Psoas muscle (tissue), 8 donors: ENCODE data around the gene MCM5. TPM values are rescaled to one million over a fixed set of nuclear protein-coding genes. Genes with fewer than 3 reads are reported as not detected.
"Not testable (repeated sequence)": the region's sequence is repeated elsewhere in the genome, so short reads cannot be mapped to it uniquely, and the experiment has no call there.

Experiments
- ATAC-seq, 4 donors: fragments of 200-7000 bp; cut with Tn5 transposase; one replicate each; pipeline ENCODE4 v1.9.1; 2020; ENCODE audit warnings: moderate library complexity in 3 of 4, mild to moderate bottlenecking in 2 of 4
- DNase-seq, 2 donors: peaks; one replicate each; pipeline ENCODE4 v3.0.0-alpha.2; 2020
- H3K27ac ChIP-seq: fragments of 200-600 bp; one replicate; pipeline ENCODE4 v1.8.0; 2022
- H3K27me3 ChIP-seq, 3 donors: fragments of 200-600 bp in 1 of 3; one replicate each; pipeline versions ENCODE4 v1.6.1 to v1.8.0; 2013 to 2022; ENCODE audit warnings: low read length in 2 of 3, mild to moderate bottlenecking in 2 of 3, moderate library complexity in 1 of 3; ENCODE audit not compliant: insufficient read depth in 3 of 3
- H3K36me3 ChIP-seq, 2 donors: fragments of 200-600 bp in 1 of 2; one replicate each; pipeline versions ENCODE4 v1.6.1 to v1.8.0; 2013 to 2022; ENCODE audit warnings: low read depth in 1 of 2, mild to moderate bottlenecking in 1 of 2, moderate library complexity in 1 of 2; ENCODE audit not compliant: insufficient read depth in 1 of 2
- H3K4me1 ChIP-seq: fragments of 200-600 bp; one replicate; pipeline ENCODE4 v1.8.0; 2022
- H3K4me3 ChIP-seq: fragments of 200-600 bp; one replicate; pipeline ENCODE4 v1.8.0; 2022; ENCODE audit warnings: mild to moderate bottlenecking
- H3K9me3 ChIP-seq: fragments of 200-600 bp; one replicate; pipeline ENCODE4 v1.8.0; 2022
- WGBS, 3 donors: extraction: QIAGEN DNeasy Blood & Tissue Kit; methylation state at CpG; one replicate each; pipeline versions ENCODE4 v1.1.6 to v1.1.7; 2013; 5-methylcytosine and 5-hydroxymethylcytosine counted together
- intact Hi-C, 2 donors: fragments of 100-400 bp; cut with DNase I; formaldehyde crosslinking; loops; one replicate each; pipeline versions ENCODE4 v1.11.0 to v1.14.2; 2022
- polyA plus RNA-seq, 3 donors: library from polyadenylated mRNA; stranded (reverse); fragments of 200-250 nt; gene quantifications; one replicate each; pipeline ENCODE4 v1.2.3, GENCODE V29; 2013
- total RNA-seq, 4 donors: library from RNA; stranded (reverse); fragmentation: NEBNext Ultra II Directional in 2 of 4; extraction: Animal tissue kit (Norgen Biotek cat#: 25700) in 2 of 4; gene quantifications; one replicate each; pipeline versions ENCODE4 v1.2.1 to v1.2.4, GENCODE V29; 2021 to 2023
- TF ChIP-seq, protein P1 (sequence below): fragments of 200-600 bp; IDR thresholded peaks from one replicate; pipeline ENCODE4 v1.8.0; 2022; ENCODE audit warnings: antibody characterized with exemption
- donor health status: healthy with polysubstance abuse.
- donor health status: DM: no; HTN: no; CAD: no; lungs with moderate emphysema.
- donor health status: Bipolar disorder and iron deficiency.
- donor health status: healthy.
- donor health status: DM: yes; HTN: yes; CAD: no.
- donor health status: DM: no; HTN: no; CAD: no.
- donor health status: DM: no; HTN: no; CAD: no.
- donor health status: DM: yes; HTN: yes; CAD: no.

The MCM5 gene
- total and polyA plus RNA-seq, 7 donors = 6.4 to 13.6 (median 9.1) TPM

DNA sequence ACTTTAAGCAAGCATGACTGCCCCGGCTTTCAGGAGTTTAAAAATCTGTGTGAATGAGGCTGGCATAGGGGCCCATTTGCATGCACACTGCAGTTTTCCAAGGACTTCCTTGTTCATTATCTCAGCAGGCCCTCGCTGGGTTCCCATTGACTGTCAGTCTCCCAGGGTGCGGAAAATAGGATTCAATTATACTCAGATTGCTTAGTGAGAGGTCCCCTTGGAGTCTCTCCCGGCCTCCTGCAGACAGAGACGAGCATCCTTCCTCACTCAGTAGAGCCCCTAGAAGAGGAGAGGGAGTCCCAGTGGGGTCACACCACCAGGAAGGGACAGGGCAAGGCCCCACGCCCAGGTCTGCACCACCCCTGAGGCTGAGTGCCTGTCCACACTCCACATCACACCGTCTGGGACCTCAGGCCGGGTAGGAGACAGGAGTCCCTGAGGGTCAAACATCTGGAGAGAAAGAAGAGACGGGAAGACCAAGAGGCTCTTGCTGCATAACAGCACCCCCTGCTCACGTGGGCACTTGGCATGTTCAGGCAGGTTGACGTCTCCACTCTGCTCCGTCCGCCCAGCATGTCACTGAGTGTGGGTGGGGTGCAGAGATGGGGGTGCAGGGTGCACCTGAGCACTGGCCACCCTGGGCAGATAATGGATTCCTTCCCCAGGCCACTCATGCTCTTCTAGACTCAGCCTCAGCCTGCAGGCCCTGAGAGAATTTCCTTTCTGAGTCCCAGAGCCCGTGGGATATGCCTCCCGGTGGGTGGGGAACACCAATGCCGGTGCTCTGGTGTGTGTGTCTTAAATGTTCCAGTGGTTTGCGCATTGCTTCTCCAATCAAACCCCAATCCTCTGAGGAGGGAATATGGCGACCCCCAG, 58.8 kb downstream of the MCM5 start:
- Histone ChIP-seq H3K9me3 (no peaks in the 10 kb centered on the region), H3K36me3 (no peaks in the 10 kb centered on the region), H3K4me3 (no peak overlapping the region), H3K27ac (no peak overlapping the region), H3K27me3 (no peaks in the 10 kb centered on the region), H3K4me1 (no peaks in the 10 kb centered on the region)
- TF ChIP-seq, protein P1, sequence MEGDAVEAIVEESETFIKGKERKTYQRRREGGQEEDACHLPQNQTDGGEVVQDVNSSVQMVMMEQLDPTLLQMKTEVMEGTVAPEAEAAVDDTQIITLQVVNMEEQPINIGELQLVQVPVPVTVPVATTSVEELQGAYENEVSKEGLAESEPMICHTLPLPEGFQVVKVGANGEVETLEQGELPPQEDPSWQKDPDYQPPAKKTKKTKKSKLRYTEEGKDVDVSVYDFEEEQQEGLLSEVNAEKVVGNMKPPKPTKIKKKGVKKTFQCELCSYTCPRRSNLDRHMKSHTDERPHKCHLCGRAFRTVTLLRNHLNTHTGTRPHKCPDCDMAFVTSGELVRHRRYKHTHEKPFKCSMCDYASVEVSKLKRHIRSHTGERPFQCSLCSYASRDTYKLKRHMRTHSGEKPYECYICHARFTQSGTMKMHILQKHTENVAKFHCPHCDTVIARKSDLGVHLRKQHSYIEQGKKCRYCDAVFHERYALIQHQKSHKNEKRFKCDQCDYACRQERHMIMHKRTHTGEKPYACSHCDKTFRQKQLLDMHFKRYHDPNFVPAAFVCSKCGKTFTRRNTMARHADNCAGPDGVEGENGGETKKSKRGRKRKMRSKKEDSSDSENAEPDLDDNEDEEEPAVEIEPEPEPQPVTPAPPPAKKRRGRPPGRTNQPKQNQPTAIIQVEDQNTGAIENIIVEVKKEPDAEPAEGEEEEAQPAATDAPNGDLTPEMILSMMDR = no peak
- no peak for ATAC-seq
- DNase-seq = no peak
- 78 to 82% (median 80%) methylated on average over 18 of the region's 18 CpGs for WGBS, 3 donors
- intact Hi-C loops = no loop called here

DNA sequence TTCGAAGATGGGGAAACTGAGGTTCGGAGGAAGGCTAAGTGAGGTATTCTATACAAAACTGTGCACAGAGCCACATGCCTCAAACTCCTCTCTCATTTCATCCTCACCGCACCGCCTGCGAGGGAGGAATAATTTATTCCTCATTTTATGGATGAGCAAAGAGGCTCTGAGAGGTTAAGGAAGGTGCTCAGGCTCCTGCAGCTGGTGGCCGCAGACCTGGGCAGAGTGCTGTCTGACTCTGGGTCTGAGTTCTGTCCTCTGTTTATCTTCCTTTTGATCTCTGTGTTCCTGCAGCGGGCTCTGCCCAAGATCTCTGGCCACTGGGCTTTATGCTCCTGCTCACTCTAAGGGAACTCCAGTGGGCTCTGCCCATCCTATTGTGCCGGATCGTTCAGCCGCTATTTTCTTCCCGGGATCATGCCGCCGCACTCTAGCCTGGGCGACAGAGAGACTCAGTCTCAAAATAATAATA, 59.5 kb downstream of the MCM5 start:
- TF ChIP-seq, protein P1 = no peak
- H3K9me3 ChIP-seq = no peaks in the 10 kb centered on the region
- no peak for ATAC-seq
- no peak overlapping the region for H3K4me3 ChIP-seq
- DNase-seq = peak in 1 of 2 donors; percentile 6
- H3K36me3 ChIP-seq = no peaks in the 10 kb centered on the region
- no peaks in the 10 kb centered on the region for H3K4me1 ChIP-seq
- H3K27me3 ChIP-seq = no peaks in the 10 kb centered on the region
- 93 to 94% (median 93%) methylated on average over 14 of the region's 14 CpGs for WGBS, 3 donors
- no peak overlapping the region for H3K27ac ChIP-seq
- intact Hi-C loops = no loop called here

DNA sequence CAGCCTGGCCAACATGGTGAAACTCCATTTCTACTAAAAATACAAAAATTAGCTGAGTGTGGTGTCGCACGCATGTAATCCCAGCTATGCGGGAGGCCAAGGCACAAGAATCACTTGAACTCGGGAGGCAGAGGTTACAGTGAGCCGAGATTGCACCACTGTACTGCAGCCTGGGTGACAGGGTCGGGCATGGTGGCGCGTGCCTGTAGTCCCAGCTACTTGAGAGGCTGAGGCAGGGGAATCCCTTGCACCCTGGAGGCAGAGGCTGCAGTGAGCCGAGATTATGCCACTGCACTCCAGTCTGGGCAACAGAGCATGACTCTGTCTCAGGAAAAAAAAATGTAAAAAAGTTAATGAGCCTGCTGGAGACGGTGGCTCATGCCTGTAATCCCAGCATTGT, 60.0 kb downstream of the MCM5 start:
- H3K36me3 ChIP-seq, H3K27me3 ChIP-seq, H3K4me3 ChIP-seq, H3K27ac ChIP-seq, DNase-seq, intact Hi-C loops, H3K9me3 ChIP-seq, ATAC-seq, H3K4me1 ChIP-seq: not testable (repeated sequence)
- 92 to 94% (median 94%) methylated on average over 10 of the region's 10 CpGs for WGBS, 3 donors

DNA sequence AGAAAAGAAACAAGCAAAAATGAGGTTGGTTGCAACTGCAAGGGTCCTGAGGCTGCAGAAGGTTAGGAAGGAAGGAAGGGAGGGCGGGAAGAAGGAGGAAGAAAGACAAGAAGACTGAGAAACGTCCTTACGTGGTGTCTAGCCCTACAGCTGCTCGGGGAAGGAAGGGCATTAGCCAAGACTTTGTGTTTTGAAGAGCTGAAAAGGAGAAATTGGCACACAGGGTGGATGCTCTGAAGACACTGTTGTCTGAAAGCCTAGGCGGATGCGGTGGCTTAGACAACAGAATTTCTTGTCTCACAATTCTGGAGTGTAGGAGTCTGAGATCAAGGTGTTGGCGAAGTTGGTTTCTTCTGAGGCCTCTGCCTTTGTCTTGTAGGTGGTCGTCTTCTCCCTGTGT, 60.7 kb downstream of the MCM5 start:
- Histone ChIP-seq H3K4me1 (no peaks in the 10 kb centered on the region), H3K27me3 (no peaks in the 10 kb centered on the region)
- 76 to 78% (median 77%) methylated on average over 8 of the region's 8 CpGs for WGBS, 3 donors

More for the DNA sequence above, 60.7 kb downstream of the MCM5 start:
- intact Hi-C loops = no loop called here
- ATAC-seq (no peak), DNase-seq (no peak)
- no peaks in the 10 kb centered on the region for H3K36me3 ChIP-seq
- H3K9me3 ChIP-seq = no peaks in the 10 kb centered on the region
- H3K27ac ChIP-seq = no peak overlapping the region
- TF ChIP-seq, protein P1 = no peak
- no peak overlapping the region for H3K4me3 ChIP-seq
